ENCODE results near the gene REC8.
A peak's percentile ranks its signal among the peaks of the same experiment; 100 is the strongest.
"Not testable (repeated sequence)": the region's sequence is repeated elsewhere in the genome, so short reads cannot be mapped to it uniquely, and the experiment has no call there.

Gene REC8

DNA sequence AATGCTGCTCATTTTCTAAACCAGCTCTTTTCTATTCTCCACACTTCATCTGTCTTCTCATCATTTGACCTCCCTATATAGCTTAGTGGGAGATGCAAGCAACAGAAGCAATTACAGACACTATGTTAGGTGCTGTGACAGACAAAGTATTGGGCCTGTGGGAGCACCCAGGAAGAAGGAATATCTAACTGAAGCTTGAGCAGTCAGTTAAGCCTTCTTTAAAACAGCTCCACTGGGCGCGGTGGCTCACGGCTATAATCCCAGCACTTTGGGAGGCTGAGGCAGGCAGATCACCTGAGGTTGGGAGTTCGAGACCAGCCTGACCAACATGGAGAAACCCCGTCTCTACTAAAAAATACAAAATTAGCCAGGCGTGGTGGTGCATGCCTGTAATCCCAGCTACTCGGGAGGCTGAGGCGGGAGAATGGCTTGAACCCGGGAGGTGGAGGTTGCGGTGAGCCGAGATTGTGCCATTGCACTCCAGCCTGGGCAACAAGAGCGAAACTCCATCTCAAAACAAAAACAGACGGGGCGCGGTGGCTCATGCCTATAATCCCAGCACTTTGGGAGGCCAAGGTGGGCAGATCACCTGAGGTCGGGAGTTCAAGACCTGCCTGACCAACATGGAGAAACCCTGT lies 31.5 kb downstream of the REC8 start:
- DNase-seq (ENCODE audit: low read depth in 2 of 2): not testable (repeated sequence)

GRCh38 chr14:24204163-24205146 lies 32.6 kb downstream of the REC8 start:
- DNase-seq (ENCODE audit: low read depth in 2 of 2): no peak

- no peak for DNase-seq (ENCODE audit: low read depth in 2 of 2)
Observed at GRCh38 chr14:24206260-24207103, 34.6 kb downstream of the REC8 start.

- DNase-seq (ENCODE audit: low read depth in 2 of 2): no peak
Observed at GRCh38 chr14:24207104-24207551, 35.2 kb downstream of the REC8 start.

GRCh38 chr14:24207625-24208024 lies 35.7 kb downstream of the REC8 start:
- no peak for DNase-seq (ENCODE audit: low read depth in 2 of 2)

DNA sequence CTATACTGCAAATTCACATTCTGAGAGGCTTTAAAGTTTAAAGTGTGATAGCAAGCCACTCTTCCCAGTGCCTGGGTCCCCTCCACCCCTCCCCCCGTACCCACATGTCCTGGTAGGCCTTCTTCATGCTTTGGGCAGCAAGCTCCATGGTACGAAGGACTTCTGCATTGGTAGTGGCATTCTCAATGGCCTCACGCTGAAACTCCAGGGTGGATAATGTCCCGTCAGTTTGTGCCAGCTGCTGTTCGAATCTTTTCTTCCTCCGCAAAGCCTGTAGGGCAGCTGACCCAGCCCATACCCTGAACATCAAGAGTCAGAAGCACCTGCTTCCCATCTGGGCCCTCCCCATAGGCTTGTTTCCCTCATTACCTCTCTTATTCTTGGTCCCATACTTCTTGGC lies 39.4 kb downstream of the REC8 start:
- no peak for DNase-seq (ENCODE audit: low read depth in 2 of 2)

- peak; percentile 92 to 95 for DNase-seq (ENCODE audit: low read depth in 2 of 2)
Observed at GRCh38 chr14:24212924-24213865, 41.3 kb downstream of the REC8 start, which contains the start of gene CHMP4A. CHMP4A (minus strand) TSS chr14:24213488; CDS start chr14:24213439, 49 bp downstream.

- no peak for DNase-seq (ENCODE audit: low read depth in 2 of 2)
Observed at GRCh38 chr14:24213866-24214662, 42.2 kb downstream of the REC8 start.

DNA sequence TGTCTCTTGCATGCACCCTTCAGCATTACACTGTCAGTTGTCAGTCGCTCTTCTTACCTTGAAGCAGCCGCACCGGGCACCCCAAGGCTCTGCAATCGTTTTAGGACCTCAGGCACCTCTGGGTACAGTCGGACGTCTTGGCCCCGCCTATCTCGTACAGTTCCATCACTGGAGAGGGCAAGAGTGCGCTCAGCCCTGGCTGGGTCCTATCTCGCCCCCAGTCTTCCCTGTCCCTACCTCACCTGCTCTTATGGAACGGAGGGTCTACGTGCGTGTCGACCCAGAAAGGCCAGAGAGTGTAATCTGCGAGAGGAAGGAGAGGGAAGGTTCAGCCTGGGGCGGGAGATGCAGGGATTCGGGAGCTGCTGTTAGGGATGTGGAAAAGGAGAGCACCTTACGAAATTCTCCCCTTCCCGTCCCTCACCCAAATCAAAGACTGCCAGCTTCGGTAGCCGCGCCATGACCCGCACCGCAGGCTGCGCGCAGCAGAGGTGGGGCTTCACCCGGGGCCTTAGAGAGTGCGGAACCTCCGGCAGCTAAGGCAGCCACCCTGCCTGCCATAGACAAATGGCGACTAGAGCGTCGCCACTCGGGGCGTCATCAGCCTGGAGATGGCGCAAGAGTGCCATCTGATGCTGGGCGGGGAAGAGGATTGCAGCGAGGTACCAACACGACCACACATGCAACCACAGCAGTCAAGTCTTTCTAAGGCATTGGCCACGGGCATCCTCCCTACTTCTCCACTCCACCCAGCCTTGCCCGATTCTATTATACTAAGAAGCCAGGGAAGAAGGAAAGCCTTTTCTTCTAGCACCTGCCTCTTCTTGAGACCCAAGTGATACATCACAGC lies 43.8 kb downstream of the REC8 start, which contains the start of gene MDP1:
Gene MDP1 (minus strand): TSS at position 572 of the 850 bp plus-strand sequence. CDS start 111 bp downstream, at position 461.
- peak; percentile 66 to 73 for DNase-seq (ENCODE audit: low read depth in 2 of 2)

- DNase-seq (ENCODE audit: low read depth in 2 of 2): no peak
Observed at GRCh38 chr14:24216345-24216699, 44.4 kb downstream of the REC8 start.

- not testable (repeated sequence) for DNase-seq (ENCODE audit: low read depth in 2 of 2)
Observed at GRCh38 chr14:24216876-24217275, 45.0 kb downstream of the REC8 start.

DNA sequence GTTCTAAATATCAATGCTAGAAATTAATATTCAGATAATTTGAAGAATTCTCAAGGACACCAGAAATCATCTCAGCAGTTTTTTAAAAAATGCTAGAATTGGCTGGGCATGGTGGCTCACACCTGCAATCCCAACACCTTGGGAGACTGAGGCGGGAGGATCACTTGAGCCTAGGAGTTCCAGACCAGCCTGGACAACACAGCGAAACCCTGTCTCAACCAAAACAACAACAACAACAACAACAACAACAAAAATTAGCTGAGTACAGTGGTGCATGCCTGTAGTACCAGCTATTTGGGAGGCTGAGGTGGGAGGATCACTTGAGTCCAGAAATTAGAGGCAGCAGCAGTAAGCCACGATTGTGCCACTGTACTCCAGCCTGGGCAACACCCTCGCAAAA lies 47.2 kb downstream of the REC8 start:
- DNase-seq (ENCODE audit: low read depth in 2 of 2): no peak

- DNase-seq (ENCODE audit: low read depth in 2 of 2): no peak
Observed at GRCh38 chr14:24219521-24219920, 47.6 kb downstream of the REC8 start.

GRCh38 chr14:24222987-24223386 lies 51.1 kb downstream of the REC8 start:
- not testable (repeated sequence) for DNase-seq (ENCODE audit: low read depth in 2 of 2)

- no peak for DNase-seq (ENCODE audit: low read depth in 2 of 2)
Observed at GRCh38 chr14:24224618-24225071, 52.8 kb downstream of the REC8 start.

DNA sequence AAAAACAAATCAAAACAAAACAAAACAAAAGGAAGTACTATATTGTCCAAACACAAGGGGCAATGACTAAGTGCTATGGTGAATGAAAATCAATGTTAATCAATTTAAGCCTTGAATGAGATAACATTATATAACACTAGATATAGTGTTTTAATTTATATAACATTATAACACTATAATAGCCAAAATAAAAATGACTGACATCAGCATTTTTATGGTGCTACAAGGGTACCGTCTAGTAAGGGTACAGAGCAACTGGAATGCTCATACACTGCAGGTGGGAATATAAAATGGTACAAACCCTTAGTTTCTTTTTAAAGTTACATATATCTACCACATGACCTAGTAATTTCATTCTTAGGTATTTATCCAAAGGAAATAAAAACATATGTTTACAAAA lies 54.6 kb downstream of the REC8 start:
- no peak for DNase-seq (ENCODE audit: low read depth in 2 of 2)

DNA sequence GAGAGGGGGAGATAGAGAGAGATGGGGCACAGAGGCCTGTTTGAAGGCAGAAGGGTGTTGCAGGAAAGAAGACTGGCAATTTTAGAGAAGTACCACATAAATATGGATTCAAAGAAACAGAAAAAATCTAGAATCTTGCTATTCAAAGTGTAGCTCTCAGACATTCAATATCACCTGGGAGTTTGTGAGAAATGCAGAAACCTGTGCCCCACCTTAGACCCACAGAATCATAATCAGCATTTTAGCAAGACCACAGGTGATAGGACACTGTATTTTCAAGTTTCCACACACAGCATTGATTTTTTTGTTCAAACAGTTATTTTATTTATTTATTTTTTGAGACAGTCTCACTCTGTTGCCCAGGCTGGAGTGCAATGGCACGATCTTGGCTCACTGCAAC lies 57.0 kb downstream of the REC8 start:
- no peak for DNase-seq (ENCODE audit: low read depth in 2 of 2)

Data from stimulated activated CD8-positive, alpha-beta memory T cell treated with anti-CD3 and anti-CD28 coated beads, Interleukin-15, amount 100 ng/mL, for 4 hours (primary cell).